D341Med (cell line): Measurements from ENCODE around the gene ANKRD39.

ENCODE experiments used
- DNase-seq: peaks from one replicate; pipeline ENCODE4 v3.0.0; 2012; ENCODE audit warnings: low spot score

Gene ANKRD39

GRCh38 chr2:96826546-96827278, 31.1 kb downstream of the ANKRD39 start:
- DNase-seq = no peak

- DNase-seq = no peak
These were observed 32.8 kb downstream of the ANKRD39 start for GRCh38 chr2:96825057-96825456.

GRCh38 chr2:96824079-96824870, 33.5 kb downstream of the ANKRD39 start:
- DNase-seq = no peak

- DNase-seq = no peak
These were observed 34.6 kb downstream of the ANKRD39 start for GRCh38 chr2:96823198-96823597.

- DNase-seq = no peak
These were observed 35.0 kb downstream of the ANKRD39 start for GRCh38 chr2:96822786-96823185.

GRCh38 chr2:96821113-96821675, 36.6 kb downstream of the ANKRD39 start:
- no peak for DNase-seq

GRCh38 chr2:96819876-96820511, 37.8 kb downstream of the ANKRD39 start:
- DNase-seq = no peak

GRCh38 chr2:96819128-96819875, 38.5 kb downstream of the ANKRD39 start:
- no peak for DNase-seq

GRCh38 chr2:96817882-96818281, 39.9 kb downstream of the ANKRD39 start:
- no peak for DNase-seq

GRCh38 chr2:96816836-96817702, 40.7 kb downstream of the ANKRD39 start:
- peak; percentile 87 for DNase-seq

- DNase-seq = peak; percentile 97
These were observed 41.5 kb downstream of the ANKRD39 start, which contains the start of gene CNNM3 for GRCh38 chr2:96816127-96816835. TSS of gene CNNM3 (plus strand) at chr2:96816268. CDS start at chr2:96816278, 10 bp downstream.

- peak; percentile 55 for DNase-seq
These were observed 42.3 kb downstream of the ANKRD39 start for GRCh38 chr2:96815326-96816126.

- no peak for DNase-seq
These were observed 44.2 kb downstream of the ANKRD39 start for GRCh38 chr2:96813656-96814055.

- no peak for DNase-seq
These were observed 45.9 kb downstream of the ANKRD39 start for GRCh38 chr2:96811917-96812316.

GRCh38 chr2:96810783-96811192, 47.0 kb downstream of the ANKRD39 start:
- DNase-seq = no peak

- no peak for DNase-seq
These were observed 47.6 kb downstream of the ANKRD39 start for GRCh38 chr2:96809951-96810782.

- no peak for DNase-seq
These were observed 48.5 kb downstream of the ANKRD39 start for GRCh38 chr2:96809216-96809882.
